Measurements from ENCODE around the gene PDE4A. TPM values are rescaled to one million over a fixed set of nuclear protein-coding genes. Genes with fewer than 3 reads are reported as not detected.

The PDE4A gene
- total and polyA plus RNA-seq, 11 donors = 5.2 to 33.3 (median 13.7) TPM

DNA sequence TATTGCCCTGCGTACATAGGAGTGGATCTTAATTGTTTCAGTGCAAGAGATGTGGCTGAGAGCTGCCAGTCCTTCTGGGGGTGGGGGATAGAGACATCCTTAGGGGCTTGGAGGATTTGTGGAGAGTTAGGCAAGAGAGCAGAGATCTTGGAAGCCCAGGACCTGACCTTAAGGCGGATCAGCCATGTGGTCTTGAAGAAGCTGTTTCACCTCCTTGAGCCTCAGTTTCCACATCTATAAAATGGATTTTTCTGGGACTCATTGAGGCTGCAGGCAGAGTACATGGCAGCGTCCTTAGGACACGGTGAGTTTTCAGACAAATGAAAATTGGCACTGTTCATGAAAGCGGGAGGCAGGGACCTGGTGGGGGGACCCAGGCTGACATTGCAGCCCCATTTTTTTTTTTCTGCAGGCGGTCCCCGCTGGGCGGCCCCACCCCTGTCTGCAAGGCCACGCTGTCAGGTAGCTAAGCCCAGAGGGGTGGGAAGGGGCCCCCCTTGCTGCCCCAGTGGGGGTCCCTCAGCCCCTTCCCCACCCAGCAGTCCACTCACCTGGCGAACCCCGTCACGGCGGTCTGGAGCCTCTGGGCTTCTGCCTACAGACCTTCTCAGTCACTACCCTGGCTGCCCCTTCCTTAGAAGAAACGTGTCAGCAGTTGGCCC lies 30.0 kb downstream of the PDE4A start:
- Histone ChIP-seq H3K27ac (no peak overlapping the region), H3K4me3 (no peak overlapping the region), H3K36me3 (peaks cover 0 to 50% (median 21%) of the 10 kb centered on the region in 9 donors), H3K27me3 (no peaks in the 10 kb centered on the region), H3K4me1 (no peaks in the 10 kb centered on the region), H3K9me3 (no peaks in the 10 kb centered on the region)
- TF ChIP-seq, protein P1, sequence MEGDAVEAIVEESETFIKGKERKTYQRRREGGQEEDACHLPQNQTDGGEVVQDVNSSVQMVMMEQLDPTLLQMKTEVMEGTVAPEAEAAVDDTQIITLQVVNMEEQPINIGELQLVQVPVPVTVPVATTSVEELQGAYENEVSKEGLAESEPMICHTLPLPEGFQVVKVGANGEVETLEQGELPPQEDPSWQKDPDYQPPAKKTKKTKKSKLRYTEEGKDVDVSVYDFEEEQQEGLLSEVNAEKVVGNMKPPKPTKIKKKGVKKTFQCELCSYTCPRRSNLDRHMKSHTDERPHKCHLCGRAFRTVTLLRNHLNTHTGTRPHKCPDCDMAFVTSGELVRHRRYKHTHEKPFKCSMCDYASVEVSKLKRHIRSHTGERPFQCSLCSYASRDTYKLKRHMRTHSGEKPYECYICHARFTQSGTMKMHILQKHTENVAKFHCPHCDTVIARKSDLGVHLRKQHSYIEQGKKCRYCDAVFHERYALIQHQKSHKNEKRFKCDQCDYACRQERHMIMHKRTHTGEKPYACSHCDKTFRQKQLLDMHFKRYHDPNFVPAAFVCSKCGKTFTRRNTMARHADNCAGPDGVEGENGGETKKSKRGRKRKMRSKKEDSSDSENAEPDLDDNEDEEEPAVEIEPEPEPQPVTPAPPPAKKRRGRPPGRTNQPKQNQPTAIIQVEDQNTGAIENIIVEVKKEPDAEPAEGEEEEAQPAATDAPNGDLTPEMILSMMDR (IDR thresholded peaks at IDR 0.05) = no peak
- TF ChIP-seq POLR2A (IDR thresholded peaks at IDR 0.05) = no peak
- DNase-seq = no peak
- intact Hi-C loops (cut with DNase I) = no loop called here
- WGBS, 4 donors = 89 to 93% (median 91%) methylated on average over 8 to 14 of the region's 14 CpGs
- ATAC-seq = no peak

DNA sequence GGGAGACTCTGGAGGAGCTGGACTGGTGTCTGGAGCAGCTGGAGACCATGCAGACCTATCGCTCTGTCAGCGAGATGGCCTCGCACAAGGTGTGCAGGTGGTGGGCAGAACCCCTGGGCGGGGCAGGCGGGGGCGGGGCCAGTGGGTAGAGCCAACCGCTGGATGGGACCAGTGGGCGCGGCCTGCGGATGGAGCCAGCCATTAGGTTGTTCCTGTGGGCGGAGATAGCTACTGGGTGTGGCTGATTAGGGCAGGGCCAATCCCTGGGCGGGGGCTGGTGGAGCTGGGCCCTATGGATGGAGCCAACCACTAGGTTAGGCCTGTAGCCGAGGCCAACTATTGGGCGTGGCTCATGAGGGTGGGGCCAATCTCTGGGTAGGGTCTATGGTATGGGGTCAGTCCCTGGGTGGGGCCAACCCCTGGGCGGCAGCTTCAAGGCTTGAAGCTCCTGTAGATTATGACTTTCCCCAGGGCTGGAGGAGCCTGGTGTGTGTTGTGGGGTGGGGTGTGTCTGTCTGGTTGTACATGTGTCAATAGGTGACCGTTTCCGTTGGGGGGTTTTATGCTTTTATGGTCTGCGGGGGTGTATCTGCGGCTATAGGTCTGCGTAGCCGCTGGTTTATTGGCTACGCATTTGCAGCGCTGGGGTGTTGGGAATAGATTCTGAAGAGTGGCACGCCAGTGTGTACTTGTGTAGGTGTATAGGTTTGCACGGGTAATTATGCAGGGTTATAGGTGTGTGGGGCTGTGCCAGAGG lies 30.7 kb downstream of the PDE4A start:
- intact Hi-C loops (cut with DNase I) = no loop called here
- 81 to 91% (median 83%) methylated on average over 25 of the region's 25 CpGs for WGBS, 4 donors
- H3K9me3 ChIP-seq = no peaks in the 10 kb centered on the region
- DNase-seq (no peak), ATAC-seq (peak in 2 of 4 donors; percentile 22 to 23)
- no peaks in the 10 kb centered on the region for H3K4me1 ChIP-seq
- H3K27me3 ChIP-seq = no peaks in the 10 kb centered on the region
- TF ChIP-seq POLR2A (IDR thresholded peaks at IDR 0.05) = no peak
- TF ChIP-seq, protein P1 (IDR thresholded peaks at IDR 0.05) = no peak
- no peak overlapping the region for H3K4me3 ChIP-seq
- no peak overlapping the region for H3K27ac ChIP-seq
- peaks cover 0 to 50% (median 21%) of the 10 kb centered on the region in 9 donors for H3K36me3 ChIP-seq

DNA sequence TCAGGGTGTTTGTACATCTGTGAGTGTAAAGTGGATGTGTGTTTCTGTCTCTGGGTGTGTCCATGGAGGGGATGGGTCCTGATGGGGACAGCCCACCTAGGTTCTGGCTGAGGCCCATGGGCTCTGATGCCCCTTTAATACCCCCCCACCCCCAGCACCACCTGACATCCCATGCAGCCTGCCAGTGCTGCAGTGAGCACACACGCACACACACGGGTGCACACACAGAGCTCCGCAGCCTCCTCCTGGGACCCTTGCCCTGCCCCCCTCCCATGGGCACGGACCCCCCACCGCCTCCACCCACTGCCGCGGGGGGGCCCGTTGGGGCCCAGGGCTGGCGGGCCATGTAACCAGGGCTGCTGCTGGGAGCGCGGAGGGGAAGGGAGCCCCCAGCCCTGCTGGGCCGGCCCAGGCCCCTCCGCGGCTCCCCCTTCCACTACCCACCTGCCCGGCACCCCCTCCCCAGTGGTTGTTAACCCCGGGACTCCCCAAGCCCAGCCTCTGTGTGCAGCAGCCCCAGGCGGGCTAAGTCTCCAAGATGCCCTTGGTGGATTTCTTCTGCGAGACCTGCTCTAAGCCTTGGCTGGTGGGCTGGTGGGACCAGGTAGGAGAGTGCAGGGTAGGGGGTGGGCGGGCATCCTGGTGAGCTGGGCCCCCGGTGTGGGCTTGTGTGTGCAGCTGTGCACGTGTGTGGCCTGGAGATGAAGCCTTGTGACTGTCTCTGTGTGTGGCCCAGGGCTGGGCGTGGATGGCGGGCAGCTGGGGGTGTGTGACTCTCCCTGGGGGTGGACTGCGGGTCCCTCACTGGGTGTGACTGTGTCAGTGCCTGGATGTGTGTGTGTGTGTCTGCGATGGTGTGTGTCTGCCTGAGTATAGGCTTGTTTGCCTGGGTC lies 32.6 kb downstream of the PDE4A start:
- TF ChIP-seq, protein P1 (IDR thresholded peaks at IDR 0.05) = no peak
- no peak for TF ChIP-seq POLR2A (IDR thresholded peaks at IDR 0.05)
- no peak for DNase-seq
- no peak overlapping the region for H3K27ac ChIP-seq
- peak in 1 of 4 donors; percentile 27 for ATAC-seq
- peaks cover 0 to 41% (median 19%) of the 10 kb centered on the region in 9 donors for H3K36me3 ChIP-seq
- H3K4me3 ChIP-seq = no peak overlapping the region
- H3K4me1 ChIP-seq = no peaks in the 10 kb centered on the region
- no peaks in the 10 kb centered on the region for H3K9me3 ChIP-seq
- WGBS, 4 donors = 58 to 85% (median 69%) methylated on average over 10 to 25 of the region's 25 CpGs
- intact Hi-C loops (cut with DNase I) = no loop called here
- H3K27me3 ChIP-seq = no peaks in the 10 kb centered on the region

Data from heart left ventricle (tissue), 16 donors.